ENCODE measurements around the gene APOC3. TPM values are rescaled to one million over a fixed set of nuclear protein-coding genes. Genes with fewer than 3 reads are reported as not detected.
A peak's percentile ranks its signal among the peaks of the same experiment; 100 is the strongest.

The APOC3 gene
- total and polyA plus RNA-seq, 4 donors = 0.14 to 2.3 TPM; not detected in 2

GRCh38 chr11:116869610-116870009 is 39.9 kb downstream of the APOC3 start:
- H3K27ac ChIP-seq (ENCODE audit: low read depth in 1 of 2, low read length in 1 of 2) = no peak overlapping the region
- no peak for ATAC-seq (ENCODE audit: insufficient read depth, low FRiP score)
- 85 to 89% methylated on average over 4 of the region's 4 CpGs for WGBS, 2 donors
- DNase-seq = no peak
- H3K4me1 ChIP-seq (ENCODE audit: control insufficient read depth in 5 of 5, insufficient read depth in 5 of 5, low read length in 5 of 5) = peaks cover 0 to 16% (median 0%) of the 10 kb centered on the region in 5 donors
- H3K27me3 ChIP-seq (ENCODE audit: control insufficient read depth in 3 of 3, insufficient read depth in 3 of 3, low read length in 2 of 3) = no peaks in the 10 kb centered on the region
- H3K36me3 ChIP-seq (ENCODE audit: control insufficient read depth in 4 of 4, insufficient read depth in 4 of 4, low read length in 4 of 4) = peaks cover 33 to 50% (median 41%) of the 10 kb centered on the region in 4 donors
- H3K9ac ChIP-seq (ENCODE audit: insufficient read depth in 1 of 2, low read length in 2 of 2) = no peak overlapping the region
- H3K4me3 ChIP-seq = no peak overlapping the region
- H3K9me3 ChIP-seq (ENCODE audit: control insufficient read depth in 4 of 4, insufficient read depth in 3 of 4, low read length in 3 of 4) = no peaks in the 10 kb centered on the region
- TF ChIP-seq CTCF (IDR thresholded peaks at IDR 0.05; ENCODE audit: control extremely low read depth, extremely low read depth) = no peak

GRCh38 chr11:116870054-116870453 is 40.3 kb downstream of the APOC3 start:
- Histone ChIP-seq H3K4me1 (ENCODE audit: control insufficient read depth in 5 of 5, insufficient read depth in 5 of 5, low read length in 5 of 5) (peaks cover 0 to 13% (median 0%) of the 10 kb centered on the region in 5 donors), H3K27ac (ENCODE audit: low read depth in 1 of 2, low read length in 1 of 2) (no peak overlapping the region), H3K9ac (ENCODE audit: insufficient read depth in 1 of 2, low read length in 2 of 2) (no peak overlapping the region), H3K9me3 (ENCODE audit: control insufficient read depth in 4 of 4, insufficient read depth in 3 of 4, low read length in 3 of 4) (no peaks in the 10 kb centered on the region), H3K27me3 (ENCODE audit: control insufficient read depth in 3 of 3, insufficient read depth in 3 of 3, low read length in 2 of 3) (no peaks in the 10 kb centered on the region), H3K36me3 (ENCODE audit: control insufficient read depth in 4 of 4, insufficient read depth in 4 of 4, low read length in 4 of 4) (peaks cover 31 to 49% (median 39%) of the 10 kb centered on the region in 4 donors), H3K4me3 (no peak overlapping the region)
- no peak for TF ChIP-seq CTCF (IDR thresholded peaks at IDR 0.05; ENCODE audit: control extremely low read depth, extremely low read depth)
- DNase-seq = no peak
- no peak for ATAC-seq (ENCODE audit: insufficient read depth, low FRiP score)
- WGBS, 2 donors = 45 to 72% methylated on average over 3 of the region's 3 CpGs

GRCh38 chr11:116871248-116871647 is 41.5 kb downstream of the APOC3 start:
- H3K4me3 ChIP-seq = no peak overlapping the region
- no peaks in the 10 kb centered on the region for H3K27me3 ChIP-seq (ENCODE audit: control insufficient read depth in 3 of 3, insufficient read depth in 3 of 3, low read length in 2 of 3)
- DNase-seq (no peak), ATAC-seq (ENCODE audit: insufficient read depth, low FRiP score) (no peak)
- no peak for TF ChIP-seq CTCF (IDR thresholded peaks at IDR 0.05; ENCODE audit: control extremely low read depth, extremely low read depth)
- H3K4me1 ChIP-seq (ENCODE audit: control insufficient read depth in 5 of 5, insufficient read depth in 5 of 5, low read length in 5 of 5) = peaks cover 0 to 16% (median 0%) of the 10 kb centered on the region in 5 donors
- H3K9ac ChIP-seq (ENCODE audit: insufficient read depth in 1 of 2, low read length in 2 of 2) = no peak overlapping the region
- H3K27ac ChIP-seq (ENCODE audit: low read depth in 1 of 2, low read length in 1 of 2) = peak overlapping the region in 1 of 2 donors; percentile 81
- peaks cover 34 to 46% (median 37%) of the 10 kb centered on the region in 4 donors for H3K36me3 ChIP-seq (ENCODE audit: control insufficient read depth in 4 of 4, insufficient read depth in 4 of 4, low read length in 4 of 4)
- H3K9me3 ChIP-seq (ENCODE audit: control insufficient read depth in 4 of 4, insufficient read depth in 3 of 4, low read length in 3 of 4) = no peaks in the 10 kb centered on the region
- 45 to 53% methylated on average over 3 of the region's 3 CpGs for WGBS, 2 donors

- Histone ChIP-seq H3K27ac (ENCODE audit: low read depth in 1 of 2, low read length in 1 of 2) (no peak overlapping the region), H3K27me3 (ENCODE audit: control insufficient read depth in 3 of 3, insufficient read depth in 3 of 3, low read length in 2 of 3) (no peaks in the 10 kb centered on the region), H3K4me1 (ENCODE audit: control insufficient read depth in 5 of 5, insufficient read depth in 5 of 5, low read length in 5 of 5) (peaks cover 0 to 16% (median 0%) of the 10 kb centered on the region in 5 donors), H3K9ac (ENCODE audit: insufficient read depth in 1 of 2, low read length in 2 of 2) (no peak overlapping the region), H3K9me3 (ENCODE audit: control insufficient read depth in 4 of 4, insufficient read depth in 3 of 4, low read length in 3 of 4) (no peaks in the 10 kb centered on the region), H3K4me3 (no peak overlapping the region), H3K36me3 (ENCODE audit: control insufficient read depth in 4 of 4, insufficient read depth in 4 of 4, low read length in 4 of 4) (peaks cover 23 to 36% (median 31%) of the 10 kb centered on the region in 4 donors)
- WGBS, 2 donors = 95 to 97% methylated on average over 11 of the region's 11 CpGs
- no peak for DNase-seq
- no peak for ATAC-seq (ENCODE audit: insufficient read depth, low FRiP score)
- no peak for TF ChIP-seq CTCF (IDR thresholded peaks at IDR 0.05; ENCODE audit: control extremely low read depth, extremely low read depth)
These were observed 43.7 kb downstream of the APOC3 start for GRCh38 chr11:116873381-116873780.

Data from lung (tissue), 12 donors.